AG09309 (cell line): ENCODE results near the gene METTL24.

Experiments
- DNase-seq: peaks from one replicate; pipeline ENCODE4 v3.0.0-alpha.2; 2010; ENCODE audit warnings: low read depth
- H3K4me3 ChIP-seq: 2 replicates; pipeline ENCODE4 v1.5.1; 2011; ENCODE audit warnings: mild to moderate bottlenecking, low read depth, low read length, moderate library complexity; ENCODE audit not compliant: control insufficient read depth
- TF ChIP-seq, protein P1 (sequence below): IDR thresholded peaks from 2 replicates; pipeline ENCODE4 v1.5.1; 2011; ENCODE audit warnings: mild to moderate bottlenecking, low read depth, low read length, inconsistent platforms; ENCODE audit not compliant: insufficient read depth, control insufficient read depth; ENCODE audit errors: missing control alignments

The METTL24 gene

DNA sequence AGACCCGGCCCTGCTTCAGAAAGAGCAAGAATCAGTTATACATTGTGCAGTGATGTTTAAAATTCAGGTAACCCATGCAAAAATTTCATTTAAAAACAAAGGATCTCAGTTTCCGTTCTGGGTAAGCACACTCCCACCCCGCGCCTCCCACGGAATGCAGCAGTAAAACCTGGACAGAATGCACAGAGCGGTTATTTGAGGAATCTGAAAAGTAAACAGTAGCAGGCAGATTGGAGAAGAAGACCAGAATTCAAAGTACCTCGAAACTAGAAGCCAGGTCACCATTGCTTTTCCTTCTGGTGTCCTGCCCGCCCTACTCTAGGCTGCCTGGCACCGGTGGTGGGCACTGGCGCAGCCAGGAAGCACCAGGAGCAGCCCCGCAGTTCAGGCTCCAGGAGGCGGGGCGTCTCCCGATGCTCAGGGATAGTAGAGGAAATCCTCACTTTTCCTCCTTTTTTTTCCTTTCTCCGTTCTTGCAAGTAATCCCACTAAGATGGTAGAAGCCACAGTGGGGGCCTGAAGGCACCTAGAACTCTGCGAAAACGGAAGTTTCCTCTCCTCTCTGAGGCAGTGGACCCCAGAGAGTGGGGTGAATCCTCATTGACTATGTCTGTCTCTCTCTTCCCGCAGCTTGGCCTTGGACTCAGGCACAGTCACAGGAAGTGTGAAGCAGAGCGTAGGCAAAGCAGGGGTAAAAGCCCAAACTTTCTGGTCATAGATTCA, 28.3 kb downstream of the METTL24 start:
- H3K4me3 ChIP-seq: 0 out of 2 replicates have a peak overlapping the region, but pooled peaks have one; percentile 1
- no peak for DNase-seq
- TF ChIP-seq, protein P1, sequence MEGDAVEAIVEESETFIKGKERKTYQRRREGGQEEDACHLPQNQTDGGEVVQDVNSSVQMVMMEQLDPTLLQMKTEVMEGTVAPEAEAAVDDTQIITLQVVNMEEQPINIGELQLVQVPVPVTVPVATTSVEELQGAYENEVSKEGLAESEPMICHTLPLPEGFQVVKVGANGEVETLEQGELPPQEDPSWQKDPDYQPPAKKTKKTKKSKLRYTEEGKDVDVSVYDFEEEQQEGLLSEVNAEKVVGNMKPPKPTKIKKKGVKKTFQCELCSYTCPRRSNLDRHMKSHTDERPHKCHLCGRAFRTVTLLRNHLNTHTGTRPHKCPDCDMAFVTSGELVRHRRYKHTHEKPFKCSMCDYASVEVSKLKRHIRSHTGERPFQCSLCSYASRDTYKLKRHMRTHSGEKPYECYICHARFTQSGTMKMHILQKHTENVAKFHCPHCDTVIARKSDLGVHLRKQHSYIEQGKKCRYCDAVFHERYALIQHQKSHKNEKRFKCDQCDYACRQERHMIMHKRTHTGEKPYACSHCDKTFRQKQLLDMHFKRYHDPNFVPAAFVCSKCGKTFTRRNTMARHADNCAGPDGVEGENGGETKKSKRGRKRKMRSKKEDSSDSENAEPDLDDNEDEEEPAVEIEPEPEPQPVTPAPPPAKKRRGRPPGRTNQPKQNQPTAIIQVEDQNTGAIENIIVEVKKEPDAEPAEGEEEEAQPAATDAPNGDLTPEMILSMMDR: no peak

DNA sequence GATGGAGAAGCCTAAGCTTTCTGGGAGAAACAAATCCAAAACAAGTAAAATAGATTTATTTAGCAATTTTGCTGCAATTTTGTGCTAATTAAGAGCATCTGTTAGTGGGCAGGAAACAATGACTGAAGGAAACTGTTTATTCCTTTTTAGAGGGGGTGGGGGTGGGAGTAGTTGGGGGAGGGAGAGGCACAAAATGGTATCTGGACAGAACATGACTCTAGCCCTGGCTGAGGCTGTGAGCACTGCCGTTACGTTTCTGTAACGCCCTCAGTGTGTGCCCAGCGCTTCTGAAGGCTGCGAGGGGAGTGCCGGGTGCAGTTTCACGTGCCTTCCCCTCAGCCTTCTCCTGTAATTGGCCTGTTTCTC, 28.8 kb downstream of the METTL24 start:
- TF ChIP-seq, protein P1: no peak
- no peak for DNase-seq
- H3K4me3 ChIP-seq: no peak overlapping the region

DNA sequence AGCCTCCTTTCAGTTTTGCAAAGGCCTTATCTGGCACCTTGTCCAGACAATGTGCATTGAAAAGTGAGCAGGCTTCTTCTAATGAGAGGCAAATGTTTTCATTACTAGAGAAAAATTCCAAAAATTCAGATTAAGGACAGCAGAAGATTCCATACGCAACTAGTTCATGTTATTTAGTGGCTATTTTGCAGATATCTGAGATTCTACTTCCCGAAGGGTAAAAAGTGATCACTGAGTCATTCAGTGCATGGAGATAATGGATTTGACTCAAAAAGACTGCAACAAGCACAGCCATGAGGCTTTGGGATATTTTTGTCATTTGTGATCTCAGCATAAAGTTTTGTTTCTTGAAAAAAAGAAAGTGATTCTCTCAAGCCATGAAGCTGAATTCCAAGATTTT, 29.9 kb downstream of the METTL24 start:
- TF ChIP-seq, protein P1: no peak
- H3K4me3 ChIP-seq: no peak overlapping the region
- DNase-seq: peak; percentile 43

DNA sequence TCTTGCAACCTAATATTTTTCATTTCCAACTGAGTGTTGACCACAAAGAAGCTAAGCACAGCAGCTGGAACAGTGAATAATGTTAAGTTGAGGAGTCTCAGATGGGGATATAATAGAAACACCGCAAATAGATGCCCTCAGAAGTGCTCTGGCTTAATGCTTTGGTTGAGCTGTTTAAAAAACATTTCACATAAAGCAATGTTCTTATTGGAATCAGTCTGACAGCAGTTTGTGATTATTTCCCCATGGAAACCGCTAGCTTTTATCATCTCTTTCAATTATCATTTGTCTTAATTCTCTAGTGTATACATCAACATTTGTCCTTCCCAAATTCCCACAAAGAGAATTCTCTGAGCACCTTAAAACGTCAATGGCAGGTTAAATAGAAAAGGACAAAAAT, 30.8 kb downstream of the METTL24 start:
- DNase-seq: no peak
- no peak overlapping the region for H3K4me3 ChIP-seq
- TF ChIP-seq, protein P1: no peak

DNA sequence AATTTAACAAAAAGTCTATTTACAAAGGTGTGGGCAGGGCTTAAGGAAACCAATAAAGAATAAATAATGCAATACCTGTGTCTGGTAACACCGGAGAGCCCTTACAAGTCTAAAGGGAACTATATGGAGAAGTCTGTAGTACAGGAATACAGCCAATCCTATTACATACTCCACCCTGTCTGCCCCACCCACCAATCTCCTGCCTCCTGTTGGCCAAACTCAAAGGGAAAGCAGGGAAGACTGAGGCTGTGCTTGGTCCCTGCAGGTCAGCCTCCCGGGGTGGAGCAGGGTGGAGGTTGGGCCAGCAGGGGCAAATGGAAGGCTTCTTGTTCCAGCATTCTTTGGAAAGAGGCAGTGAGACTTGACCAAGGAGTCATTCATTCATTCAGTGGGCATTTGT, 31.5 kb downstream of the METTL24 start:
- TF ChIP-seq, protein P1: no peak
- no peak for DNase-seq
- no peak overlapping the region for H3K4me3 ChIP-seq

DNA sequence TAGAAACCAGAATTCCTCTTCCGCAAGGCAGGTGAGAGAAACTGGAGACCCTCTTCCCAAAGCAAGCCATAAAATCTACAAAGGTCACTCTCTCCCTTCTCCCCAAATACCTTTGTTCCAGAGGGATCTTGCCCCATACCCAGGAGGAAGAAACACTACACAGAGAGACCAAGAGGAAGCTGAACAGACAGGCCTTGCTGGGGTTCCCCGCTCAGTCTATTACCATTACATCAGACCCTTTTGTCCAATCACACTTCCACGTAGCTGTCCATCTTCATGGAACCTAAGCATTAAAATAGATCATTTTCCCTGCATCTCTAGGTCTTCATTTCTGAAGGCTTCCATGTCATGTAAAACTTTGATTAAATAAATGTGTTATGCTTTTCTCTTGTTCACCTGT, 32.1 kb downstream of the METTL24 start:
- TF ChIP-seq, protein P1: no peak
- H3K4me3 ChIP-seq: no peak overlapping the region
- no peak for DNase-seq
